ENCODE results near the gene ZNF839.

The ZNF839 gene

DNA sequence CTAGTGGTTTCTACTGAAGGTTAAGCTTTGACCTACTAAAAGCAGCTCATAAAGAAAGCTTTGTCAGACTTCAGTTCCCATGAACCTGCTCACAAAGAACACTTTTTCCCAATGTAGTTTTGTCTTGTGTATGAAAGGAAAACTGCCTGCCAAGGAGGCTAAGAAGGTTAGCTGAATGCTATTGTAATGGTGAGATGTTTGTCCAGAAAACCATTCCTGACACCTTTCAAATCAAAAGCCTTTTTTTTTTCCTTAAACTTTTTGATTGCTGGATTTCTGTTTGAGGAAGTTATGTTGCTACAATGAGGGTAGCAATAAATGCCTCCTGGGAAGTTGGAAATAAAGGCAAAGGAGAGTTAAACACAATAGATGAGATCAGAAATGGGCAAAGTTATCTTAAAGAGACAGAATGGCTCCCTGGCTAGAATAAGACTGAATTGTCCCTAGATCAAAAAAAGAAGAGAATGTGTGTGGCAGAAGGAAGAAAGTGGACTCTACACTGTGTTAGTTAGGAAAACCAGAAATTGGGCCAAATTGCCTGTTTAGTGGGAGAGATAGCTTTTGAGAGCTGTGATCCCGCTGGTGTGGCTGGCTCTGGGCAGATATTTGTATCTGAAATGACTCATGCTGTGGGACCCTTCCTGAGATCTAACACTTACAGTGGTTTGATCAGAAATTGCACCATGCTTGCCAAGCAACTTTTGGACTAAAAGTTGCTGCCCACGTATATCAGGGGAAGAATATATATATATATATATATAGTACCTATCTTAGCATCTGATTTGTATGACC lies 70.7 kb downstream of the ZNF839 start:
- DNase-seq: no peak
